Endodermal cell (in vitro differentiated cells): ENCODE results near the gene RRP1B. TPM values are rescaled to one million over a fixed set of nuclear protein-coding genes. Genes with fewer than 3 reads are reported as not detected.

Experiments
- DNase-seq: peaks from one replicate; pipeline ENCODE4 v3.0.0-alpha.2; 2017
- H3K27ac ChIP-seq: 2 replicates; pipeline ENCODE4 v1.5.1; 2013; ENCODE audit warnings: mild to moderate bottlenecking, low read depth, low read length, moderate library complexity
- H3K27me3 ChIP-seq: 2 replicates; pipeline ENCODE4 v1.6.1; 2013; ENCODE audit warnings: mild to moderate bottlenecking, low read length, moderate library complexity; ENCODE audit not compliant: insufficient read depth, control insufficient read depth, poor library complexity, severe bottlenecking
- H3K36me3 ChIP-seq: 2 replicates; pipeline ENCODE4 v1.7.0; 2013; ENCODE audit warnings: mild to moderate bottlenecking, low read length, moderate library complexity; ENCODE audit not compliant: control insufficient read depth, insufficient read depth
- H3K4me1 ChIP-seq: one replicate; pipeline ENCODE4 v1.7.0; 2013; ENCODE audit warnings: low read length; ENCODE audit not compliant: control insufficient read depth, insufficient read depth
- H3K4me3 ChIP-seq: 2 replicates; pipeline ENCODE4 v1.5.1; 2013; ENCODE audit warnings: mild to moderate bottlenecking, low read length, moderate library complexity
- H3K9ac ChIP-seq: 2 replicates; pipeline ENCODE4 v1.6.1; 2013; ENCODE audit warnings: mild to moderate bottlenecking, low read length, moderate library complexity; ENCODE audit not compliant: poor library complexity, severe bottlenecking; ENCODE audit errors: extremely low read depth
- H3K9me3 ChIP-seq: 2 replicates; pipeline ENCODE4 v1.6.1; 2013; ENCODE audit warnings: mild to moderate bottlenecking, low read length, moderate library complexity; ENCODE audit not compliant: control insufficient read depth
- H3K27ac Mint-ChIP-seq: 2 replicates; pipeline ENCODE4 v1.8.0; 2020; ENCODE audit warnings: mixed read lengths
- H3K27me3 Mint-ChIP-seq: 2 replicates; pipeline ENCODE4 v1.8.0; 2021; ENCODE audit warnings: mild to moderate bottlenecking, mixed read lengths; ENCODE audit not compliant: insufficient read depth
- H3K36me3 Mint-ChIP-seq: 2 replicates; pipeline ENCODE4 v1.8.0; 2020; ENCODE audit warnings: low read depth, mixed read lengths
- H3K4me1 Mint-ChIP-seq: 2 replicates; pipeline ENCODE4 v1.8.0; 2020; ENCODE audit warnings: mixed read lengths
- H3K4me3 Mint-ChIP-seq: 2 replicates; pipeline ENCODE4 v1.8.0; 2020; ENCODE audit warnings: mild to moderate bottlenecking, moderate library complexity, mixed read lengths
- H3K9me3 Mint-ChIP-seq: 2 replicates; pipeline ENCODE4 v1.8.0; 2020; ENCODE audit warnings: mild to moderate bottlenecking, mixed read lengths
- WGBS, 2 experiments: methylation state at CpG; one replicate each; pipeline versions ENCODE4 v1.1.5 to v1.1.7; 2013; ENCODE audit warnings: missing lambda C conversion rate in 2 of 2, mixed read lengths in 1 of 2; ENCODE audit not compliant: insufficient coverage in 1 of 2, insufficient read length in 1 of 2; 5-methylcytosine and 5-hydroxymethylcytosine counted together
- long read RNA-seq, 4 experiments: library from polyadenylated mRNA in 2 of 4; library from RNA in 1 of 4; library from capped mRNA in 1 of 4; stranded (forward) in 3 of 4; unstranded in 1 of 4; transcript quantifications; one replicate each; pipeline ENCODE4 v2.0.0, GENCODE V29; 2020 to 2021; ENCODE audit warnings: inconsistent platforms in 1 of 4
- polyA plus RNA-seq, 2 experiments: library from polyadenylated mRNA; stranded (reverse); fragments of 50-300 nt; gene quantifications; one replicate each; pipeline ENCODE4 v1.2.3, GENCODE V29; 2013
- total RNA-seq, 2 donors: library from RNA; stranded (reverse); fragmentation: NEBNext Ultra II Directional in 1 of 2; extraction: Animal tissue kit (Norgen Biotek cat#: 25700) in 1 of 2; gene quantifications; 2 replicates in 1 of 2; 3 replicates in 1 of 2; pipeline ENCODE4 v1.2.1, GENCODE V29; 2021
- TF ChIP-seq, protein P1 (sequence below): fragments of 200-600 bp; sonication (generic); conservative IDR thresholded peaks from 2 replicates; pipeline ENCODE4 v1.5.0; 2021; ENCODE audit warnings: antibody characterized with exemption, mild to moderate bottlenecking

RRP1B gene, protein sequence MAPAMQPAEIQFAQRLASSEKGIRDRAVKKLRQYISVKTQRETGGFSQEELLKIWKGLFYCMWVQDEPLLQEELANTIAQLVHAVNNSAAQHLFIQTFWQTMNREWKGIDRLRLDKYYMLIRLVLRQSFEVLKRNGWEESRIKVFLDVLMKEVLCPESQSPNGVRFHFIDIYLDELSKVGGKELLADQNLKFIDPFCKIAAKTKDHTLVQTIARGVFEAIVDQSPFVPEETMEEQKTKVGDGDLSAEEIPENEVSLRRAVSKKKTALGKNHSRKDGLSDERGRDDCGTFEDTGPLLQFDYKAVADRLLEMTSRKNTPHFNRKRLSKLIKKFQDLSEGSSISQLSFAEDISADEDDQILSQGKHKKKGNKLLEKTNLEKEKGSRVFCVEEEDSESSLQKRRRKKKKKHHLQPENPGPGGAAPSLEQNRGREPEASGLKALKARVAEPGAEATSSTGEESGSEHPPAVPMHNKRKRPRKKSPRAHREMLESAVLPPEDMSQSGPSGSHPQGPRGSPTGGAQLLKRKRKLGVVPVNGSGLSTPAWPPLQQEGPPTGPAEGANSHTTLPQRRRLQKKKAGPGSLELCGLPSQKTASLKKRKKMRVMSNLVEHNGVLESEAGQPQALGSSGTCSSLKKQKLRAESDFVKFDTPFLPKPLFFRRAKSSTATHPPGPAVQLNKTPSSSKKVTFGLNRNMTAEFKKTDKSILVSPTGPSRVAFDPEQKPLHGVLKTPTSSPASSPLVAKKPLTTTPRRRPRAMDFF
- 10 to 100 TPM; 44.1 to 46.0 TPM for total RNA-seq
- polyA plus RNA-seq (2013, experiment 1 of 2), result 33.6 TPM
- polyA plus RNA-seq (2013, experiment 2 of 2), result 32.3 TPM
- long read RNA-seq, experiment 1, partial matches to known transcripts, result 13 of 16 reads
- long read RNA-seq, experiment 1, other reads (novel, unspliced or antisense), result 3 of 16 reads
- long read RNA-seq, experiment 2, partial matches to known transcripts, result 23 of 25 reads
- long read RNA-seq, experiment 2, other reads (novel, unspliced or antisense), result 2 of 25 reads
- long read RNA-seq, experiment 3, full-length matches to known transcripts, result 1 of 32 reads
- long read RNA-seq, experiment 3, partial matches to known transcripts, result 22 of 32 reads
- long read RNA-seq, experiment 3, other reads (novel, unspliced or antisense), result 9 of 32 reads
- long read RNA-seq, experiment 4, partial matches to known transcripts, result 0 of 1 reads
- long read RNA-seq, experiment 4, other reads (novel, unspliced or antisense), result 1 of 1 reads

DNA sequence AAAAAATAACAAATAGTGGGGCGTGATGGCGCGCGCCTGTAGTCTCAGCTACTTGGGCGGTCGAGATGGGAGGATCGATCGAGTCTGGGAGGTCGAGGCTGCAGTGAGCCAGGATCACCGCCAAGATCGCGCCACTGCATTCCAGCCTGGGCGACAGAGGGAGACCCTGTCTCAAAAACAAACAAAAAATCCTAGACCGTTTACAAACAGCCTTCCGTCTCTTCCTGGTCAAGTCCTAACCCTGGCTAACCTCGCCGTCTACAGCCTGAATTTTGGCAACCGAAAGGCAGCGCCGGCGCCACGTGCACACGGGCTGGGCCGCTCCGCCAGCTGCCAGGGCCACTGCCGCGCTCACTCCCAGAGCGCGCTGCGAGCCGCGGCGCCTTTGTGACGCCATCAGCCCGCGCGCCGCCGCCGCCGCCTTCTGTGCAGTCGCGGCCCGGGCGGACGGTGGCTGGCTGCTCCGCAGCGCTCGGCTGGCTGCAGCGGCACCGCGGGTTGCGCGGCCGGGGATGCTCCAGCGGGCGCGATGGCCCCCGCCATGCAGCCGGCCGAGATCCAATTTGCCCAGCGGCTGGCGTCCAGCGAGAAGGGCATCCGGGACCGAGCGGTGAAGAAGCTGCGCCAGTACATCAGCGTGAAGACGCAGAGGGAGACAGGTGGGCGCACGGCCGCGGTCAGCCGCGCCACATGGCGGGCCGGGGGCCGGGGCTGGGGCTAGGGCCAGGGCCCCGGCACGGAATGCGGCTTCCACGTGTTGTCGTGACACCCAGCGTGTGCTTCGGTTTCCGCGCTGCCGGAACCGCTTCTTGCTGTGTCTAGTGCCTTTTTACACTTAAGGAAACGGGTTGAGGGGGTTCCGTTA lies at the start of gene RRP1B, which contains the start of gene HSF2BP:
Gene RRP1B, plus strand, starts transcription at position 425 of the 865 bp plus-strand sequence. Its CDS starts 105 bp downstream, at position 530.
Gene HSF2BP, minus strand, starts transcription at position 353 of the 865 bp plus-strand sequence. CDS start 1,392 bp downstream, outside the sequence.
- H3K36me3 Mint-ChIP-seq, result peaks cover 27% of the 10 kb centered on the region
- TF ChIP-seq, protein P1, sequence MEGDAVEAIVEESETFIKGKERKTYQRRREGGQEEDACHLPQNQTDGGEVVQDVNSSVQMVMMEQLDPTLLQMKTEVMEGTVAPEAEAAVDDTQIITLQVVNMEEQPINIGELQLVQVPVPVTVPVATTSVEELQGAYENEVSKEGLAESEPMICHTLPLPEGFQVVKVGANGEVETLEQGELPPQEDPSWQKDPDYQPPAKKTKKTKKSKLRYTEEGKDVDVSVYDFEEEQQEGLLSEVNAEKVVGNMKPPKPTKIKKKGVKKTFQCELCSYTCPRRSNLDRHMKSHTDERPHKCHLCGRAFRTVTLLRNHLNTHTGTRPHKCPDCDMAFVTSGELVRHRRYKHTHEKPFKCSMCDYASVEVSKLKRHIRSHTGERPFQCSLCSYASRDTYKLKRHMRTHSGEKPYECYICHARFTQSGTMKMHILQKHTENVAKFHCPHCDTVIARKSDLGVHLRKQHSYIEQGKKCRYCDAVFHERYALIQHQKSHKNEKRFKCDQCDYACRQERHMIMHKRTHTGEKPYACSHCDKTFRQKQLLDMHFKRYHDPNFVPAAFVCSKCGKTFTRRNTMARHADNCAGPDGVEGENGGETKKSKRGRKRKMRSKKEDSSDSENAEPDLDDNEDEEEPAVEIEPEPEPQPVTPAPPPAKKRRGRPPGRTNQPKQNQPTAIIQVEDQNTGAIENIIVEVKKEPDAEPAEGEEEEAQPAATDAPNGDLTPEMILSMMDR, result peak; percentile 24
- WGBS, 2 experiments, result 14 to 17% methylated on average over 45 to 92 of the region's 92 CpGs
- Histone ChIP-seq H3K9me3 (no peaks in the 10 kb centered on the region), H3K9ac (peak within 1 kb of the TSS; percentile 85), H3K36me3 (peaks cover 28% of the 10 kb centered on the region), H3K4me1 (no peaks in the 10 kb centered on the region), H3K4me3 (peak within 1 kb of the TSS; percentile 96), H3K27ac (peak within 1 kb of the TSS; percentile 90), H3K27me3 (no peaks in the 10 kb centered on the region)
- H3K27ac Mint-ChIP-seq, result peak within 1 kb of the TSS; percentile 94
- no peaks in the 10 kb centered on the region for H3K27me3 Mint-ChIP-seq
- peaks cover 19% of the 10 kb centered on the region for H3K4me1 Mint-ChIP-seq
- peak; percentile 90 for DNase-seq
- peak within 1 kb of the TSS; percentile 88 for H3K4me3 Mint-ChIP-seq
- peaks cover 3% of the 10 kb centered on the region for H3K9me3 Mint-ChIP-seq

DNA sequence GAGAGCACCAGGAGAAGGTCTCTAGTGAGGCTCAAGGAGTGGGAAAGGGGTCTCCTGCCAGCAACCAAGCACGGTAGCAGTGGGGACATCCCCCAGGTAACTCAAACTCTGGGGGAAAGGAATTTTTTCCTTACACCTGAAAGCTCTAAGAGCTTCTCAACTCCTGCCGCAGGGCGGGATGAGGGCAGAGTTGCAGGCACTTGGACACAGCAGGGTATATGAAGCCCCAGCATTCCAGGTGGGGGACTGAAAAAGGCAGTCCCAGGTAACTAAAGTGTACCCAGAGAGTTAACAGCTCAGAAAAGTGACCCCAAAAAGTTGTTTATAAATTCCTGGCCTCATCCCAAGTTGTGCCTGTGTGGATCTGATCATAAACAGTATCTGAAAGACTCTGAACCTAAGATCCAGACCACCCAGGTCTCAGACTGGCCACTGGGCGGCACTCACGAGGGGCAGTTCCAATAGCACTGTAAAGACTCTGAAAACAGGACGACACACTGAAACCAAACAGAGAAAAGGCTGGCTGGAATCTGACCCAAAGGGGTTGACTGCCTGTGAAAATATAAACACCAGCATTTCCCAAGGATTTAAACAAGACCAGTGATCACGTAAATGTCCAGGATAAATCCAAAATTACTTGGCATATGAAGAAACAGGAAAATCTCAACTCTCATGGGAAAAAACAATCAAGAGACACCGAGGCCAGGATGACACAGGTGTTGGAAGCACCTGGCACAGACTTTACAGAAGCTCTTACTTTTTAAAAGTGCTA lies 47.6 kb upstream of the RRP1B start:
- Histone ChIP-seq H3K4me3 (no peak overlapping the region), H3K4me1 (no peaks in the 10 kb centered on the region), H3K9ac (no peak overlapping the region), H3K27me3 (no peaks in the 10 kb centered on the region), H3K27ac (no peak overlapping the region), H3K9me3 (no peaks in the 10 kb centered on the region), H3K36me3 (no peaks in the 10 kb centered on the region)
- TF ChIP-seq, protein P1, result peak; percentile 90
- Mint-ChIP-seq H3K36me3 (no peaks in the 10 kb centered on the region), H3K4me1 (no peaks in the 10 kb centered on the region), H3K27ac (peak overlapping the region; percentile 67), H3K9me3 (no peaks in the 10 kb centered on the region), H3K4me3 (no peak overlapping the region), H3K27me3 (no peaks in the 10 kb centered on the region)
- 54 to 67% methylated on average over 6 to 8 of the region's 8 CpGs for WGBS, 2 experiments
- peak; percentile 88 for DNase-seq
